ENCODE results near the gene SPEG.

SPEG gene

DNA sequence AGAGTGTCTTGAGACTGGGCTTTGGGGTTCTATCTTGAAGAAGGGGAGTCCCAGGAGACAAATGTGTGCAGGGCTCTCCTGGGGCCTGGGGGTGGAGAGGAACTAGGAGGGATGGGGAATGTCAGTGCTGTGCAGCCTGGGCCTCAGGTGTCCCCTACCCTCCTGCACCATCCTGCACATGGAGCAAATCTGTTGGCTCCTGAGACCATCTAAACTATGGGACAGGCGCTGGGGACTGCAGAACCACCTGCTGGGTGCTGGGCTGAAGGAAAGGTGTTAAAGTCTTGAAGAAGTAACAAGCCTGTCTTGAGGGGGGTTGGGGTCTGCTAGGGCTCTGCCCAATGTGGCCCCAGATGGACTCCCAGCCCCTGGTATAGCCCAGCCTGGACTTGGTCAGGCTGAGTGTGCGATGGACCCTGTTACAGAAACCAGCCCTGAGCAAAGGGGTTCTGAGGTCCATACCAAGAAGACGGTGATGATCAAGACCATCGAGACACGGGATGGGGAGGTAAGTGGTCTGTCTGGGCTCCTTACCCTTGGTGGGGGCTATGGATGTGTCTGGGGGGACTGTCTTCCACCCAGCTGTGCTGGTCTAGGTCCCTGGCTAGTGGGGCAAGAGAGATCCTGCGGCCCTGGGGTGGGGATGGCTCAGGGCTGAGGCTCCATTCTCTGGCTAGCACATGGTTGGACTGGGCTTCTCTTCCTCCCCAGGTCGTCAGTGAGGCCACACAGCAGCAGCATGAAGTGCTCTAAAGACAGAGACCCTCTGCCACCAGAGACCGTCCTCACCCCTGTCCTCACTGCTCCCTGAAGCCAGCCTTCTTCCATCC is 9.2 kb upstream of the SPEG start:
- no peak for DNase-seq

DNA sequence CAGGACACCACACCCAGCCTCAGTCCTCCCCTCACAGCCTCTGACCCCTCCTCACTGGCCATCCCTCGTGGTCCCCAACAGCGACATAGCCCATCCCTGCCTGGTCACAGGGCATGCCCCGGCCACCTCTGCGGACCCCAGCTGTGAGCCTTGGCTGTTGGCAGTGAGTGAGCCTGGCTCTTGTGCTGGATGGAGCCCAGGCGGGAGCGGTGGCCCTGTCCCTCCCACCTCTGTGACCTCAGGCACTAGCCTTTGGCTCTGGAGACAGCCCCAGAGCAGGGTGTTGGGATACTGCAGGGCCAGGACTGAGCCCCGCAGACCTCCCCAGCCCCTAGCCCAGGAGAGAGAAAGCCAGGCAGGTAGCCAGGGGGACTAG is 8.6 kb upstream of the SPEG start:
- no peak for DNase-seq

DNA sequence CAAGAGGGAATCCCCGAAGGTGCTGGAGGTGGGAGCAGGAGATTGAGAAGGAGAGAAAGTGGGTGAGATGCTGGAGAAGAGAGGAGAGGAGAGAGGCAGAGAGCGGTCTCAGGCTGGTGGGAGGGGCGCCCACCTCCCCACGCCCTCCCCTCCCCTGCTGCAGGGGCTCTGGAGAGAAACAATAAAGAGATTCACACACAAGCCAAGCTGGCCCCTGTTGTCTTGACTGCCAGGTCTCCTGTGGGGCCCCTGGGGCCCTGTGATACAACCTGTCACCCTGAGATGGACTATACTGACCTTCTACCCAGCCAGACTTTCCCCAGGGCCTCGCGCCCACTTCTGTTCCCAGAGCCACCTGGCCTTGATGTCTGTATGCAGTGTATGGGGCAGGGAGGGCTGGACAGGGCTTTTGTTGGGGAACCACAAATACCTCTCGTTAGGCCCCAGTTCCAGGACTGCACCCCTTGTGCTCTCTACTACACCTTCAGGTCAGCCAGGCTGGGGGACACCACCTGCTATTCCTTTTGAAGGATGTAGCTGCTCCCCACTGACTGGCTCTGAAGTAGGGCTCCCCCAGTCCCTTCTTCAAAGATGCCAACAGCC is 8.0 kb upstream of the SPEG start:
- no peak for DNase-seq

DNA sequence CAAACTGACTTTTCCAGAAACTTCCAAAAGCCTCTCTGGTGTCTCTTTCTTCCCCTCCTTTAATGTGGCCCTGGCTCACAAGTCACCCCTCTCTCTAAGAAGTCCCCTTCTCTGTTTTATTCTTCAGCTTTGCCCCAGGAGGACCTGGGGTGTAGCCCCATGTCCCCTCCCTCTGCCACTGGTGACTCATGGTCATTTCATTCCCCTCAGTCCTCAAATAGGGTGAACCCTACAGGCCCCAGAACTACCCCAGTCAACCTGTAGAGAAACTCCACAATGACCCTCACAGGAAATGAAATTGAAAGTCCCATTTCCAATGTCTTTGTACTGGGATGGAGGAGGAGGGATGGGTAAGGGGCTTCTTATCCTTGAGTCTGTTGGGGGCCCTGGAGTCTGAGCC is 6.2 kb upstream of the SPEG start:
- no peak for DNase-seq

DNA sequence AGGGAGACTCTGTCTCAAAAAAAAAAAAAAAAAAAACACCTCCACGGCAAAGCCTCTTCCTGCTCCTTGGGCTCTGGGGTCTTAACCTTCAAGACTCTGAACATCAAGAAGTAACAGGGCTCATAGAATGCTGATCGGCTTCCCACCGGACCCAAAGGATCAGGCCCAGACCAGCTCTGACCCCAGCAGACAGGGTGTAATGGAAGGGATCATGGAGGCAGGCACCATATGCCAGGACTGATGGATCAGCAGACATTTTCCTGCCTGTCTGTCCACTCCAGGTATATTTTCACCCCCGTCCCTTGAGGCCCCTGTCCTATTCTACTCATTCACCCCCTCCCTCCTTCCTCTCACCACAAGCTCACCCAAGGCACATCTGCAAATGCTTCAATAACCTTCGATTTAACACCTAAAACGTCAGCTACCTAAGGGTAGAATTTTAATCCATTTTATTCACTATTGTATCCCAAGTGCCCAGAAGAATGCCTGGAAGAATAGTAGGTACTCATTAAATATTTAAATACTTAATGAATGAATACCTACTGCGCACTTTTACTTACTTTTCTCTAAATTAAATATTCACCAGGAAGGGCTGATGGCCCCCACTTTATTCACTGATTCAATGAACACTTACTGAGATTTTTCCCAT is 4.6 kb upstream of the SPEG start:
- no peak for DNase-seq

DNA sequence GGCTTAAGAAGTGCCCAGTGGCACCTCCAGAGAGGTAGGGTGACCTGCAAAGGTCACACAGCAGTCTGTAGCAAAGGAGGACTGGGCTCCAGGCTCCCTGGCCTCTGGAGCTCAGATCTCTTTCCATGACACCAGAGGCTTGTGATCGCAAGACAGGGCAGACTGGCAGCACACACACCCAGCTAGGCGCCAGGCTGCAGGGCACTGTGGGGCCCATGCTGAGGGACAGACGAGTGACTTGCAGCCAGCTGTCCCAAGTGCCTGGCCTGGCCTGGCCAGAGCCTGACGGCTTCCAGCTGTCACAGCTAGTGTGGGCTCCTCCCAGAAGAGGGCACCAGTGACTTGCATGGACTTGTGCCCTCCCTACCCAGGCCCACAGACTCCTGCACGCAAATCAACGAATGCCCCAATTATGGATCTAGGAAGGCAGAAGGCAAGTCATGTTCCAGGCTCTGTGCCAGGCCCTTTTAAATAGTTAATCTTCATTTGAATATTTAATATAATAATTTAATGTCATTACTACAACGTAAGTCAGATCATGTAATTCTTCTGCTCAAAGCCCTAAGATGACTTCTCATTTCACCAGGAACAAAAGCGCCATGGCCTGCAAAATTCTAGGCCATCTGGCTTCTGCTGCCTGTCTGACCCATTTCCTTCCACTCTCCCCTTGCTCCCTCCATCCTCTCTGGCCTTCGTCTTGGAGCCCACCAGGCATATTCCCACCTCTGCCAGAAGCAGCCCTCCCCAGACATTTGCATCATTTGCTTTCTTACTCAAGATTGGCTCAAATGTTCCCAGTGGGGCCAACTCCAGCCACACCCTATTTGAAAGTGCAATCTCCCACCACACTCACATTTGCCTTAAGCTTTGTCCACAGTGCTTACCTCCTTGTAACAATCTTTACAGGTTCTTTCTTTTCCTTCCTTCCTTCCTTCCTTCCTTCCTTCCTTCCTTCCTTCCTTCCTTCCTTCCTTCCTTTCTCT is 3.7 kb upstream of the SPEG start:
- DNase-seq: peak; percentile 61

DNA sequence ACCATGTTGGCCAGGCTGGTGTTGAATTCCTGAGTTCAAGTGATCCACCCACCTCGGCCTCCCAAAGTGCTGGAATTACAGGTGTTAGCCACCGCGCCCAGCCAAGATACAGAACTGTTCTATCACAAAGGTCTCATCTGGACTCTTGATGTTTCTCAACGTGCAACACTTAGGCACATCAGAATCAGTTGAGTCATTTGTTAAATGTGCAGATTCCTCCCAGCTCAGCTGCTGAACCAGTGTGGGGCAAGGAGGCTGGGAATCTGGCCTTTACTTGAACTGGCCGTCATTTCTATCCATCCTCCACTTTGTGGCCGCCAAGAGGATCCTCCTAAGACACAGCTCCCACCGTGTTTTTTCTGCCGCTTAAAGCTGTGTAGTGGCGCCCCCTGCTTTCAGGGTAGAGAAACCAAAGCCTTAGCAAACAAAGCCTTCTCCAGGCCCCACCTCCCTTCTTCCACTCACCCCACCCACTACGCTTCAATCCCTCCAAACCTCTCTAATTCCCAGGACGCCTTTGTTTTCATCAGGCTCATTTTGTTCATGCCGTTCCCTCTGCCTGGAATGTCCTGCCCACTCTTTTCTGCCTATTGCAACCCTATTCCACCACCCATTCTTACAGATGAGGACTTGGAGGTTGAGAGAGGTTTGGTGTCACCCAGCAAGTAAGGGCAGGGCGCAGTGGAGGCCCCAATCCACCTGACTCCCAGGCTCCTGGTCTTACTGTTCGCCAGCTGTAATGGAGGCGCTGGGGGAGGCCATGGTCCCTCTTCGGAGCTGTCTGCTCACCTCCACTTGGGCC is 776 bp upstream of the SPEG start:
- no peak for DNase-seq

DNA sequence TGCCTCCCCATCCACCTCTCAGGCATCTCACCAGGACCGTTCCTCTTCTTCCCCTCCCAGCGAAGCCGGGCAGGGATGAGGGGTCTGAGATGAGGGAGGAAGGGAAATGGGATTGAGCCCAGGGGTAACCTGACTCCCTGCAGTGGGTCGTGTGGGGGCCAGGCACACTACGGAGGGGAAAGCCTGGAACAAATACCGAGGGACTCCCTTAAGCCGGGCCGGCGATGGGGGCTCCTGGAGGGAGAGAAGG is 250 bp upstream of the SPEG start:
- peak; percentile 42 for DNase-seq

DNA sequence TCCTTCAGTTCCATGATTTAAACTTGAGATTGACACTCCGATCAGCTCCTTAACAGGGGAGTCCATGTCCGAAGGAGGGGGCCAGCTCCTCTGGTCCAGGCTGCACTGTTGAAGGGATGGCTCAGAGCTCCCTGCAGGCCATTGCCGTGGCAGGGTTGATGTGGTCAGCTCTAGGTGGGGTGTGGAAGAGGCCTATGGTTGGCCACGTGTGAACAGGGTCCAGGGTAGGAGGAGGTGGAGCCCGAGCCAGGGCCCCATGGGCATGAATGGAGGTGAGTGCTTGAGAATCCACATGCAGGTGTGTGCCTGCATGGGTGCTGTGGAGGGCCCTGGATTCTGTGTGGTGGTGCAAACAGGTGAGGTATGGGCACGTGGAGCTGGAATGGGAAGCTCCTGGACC is 1.1 kb downstream of the SPEG start:
- DNase-seq: no peak

DNA sequence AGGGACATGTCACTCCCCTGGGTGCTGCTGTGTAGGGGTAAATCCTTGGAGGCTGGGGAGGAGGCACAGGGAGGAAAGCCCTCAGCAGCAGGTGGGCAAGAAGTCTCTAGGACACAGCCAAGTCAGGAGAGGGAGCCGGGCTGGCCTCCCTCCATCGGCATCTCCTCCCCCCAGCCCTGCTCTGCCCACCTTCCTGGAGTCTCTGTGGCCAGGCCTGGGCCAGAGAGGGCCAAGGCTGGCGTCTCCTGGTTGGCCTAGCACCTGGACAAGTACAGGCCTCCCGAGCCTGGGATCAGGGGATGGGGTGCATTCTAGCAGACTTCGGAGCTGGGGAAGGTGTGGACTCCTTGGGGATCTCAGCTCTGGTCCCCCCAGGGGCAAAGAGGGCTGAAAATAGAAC is 1.8 kb downstream of the SPEG start:
- DNase-seq: no peak

DNA sequence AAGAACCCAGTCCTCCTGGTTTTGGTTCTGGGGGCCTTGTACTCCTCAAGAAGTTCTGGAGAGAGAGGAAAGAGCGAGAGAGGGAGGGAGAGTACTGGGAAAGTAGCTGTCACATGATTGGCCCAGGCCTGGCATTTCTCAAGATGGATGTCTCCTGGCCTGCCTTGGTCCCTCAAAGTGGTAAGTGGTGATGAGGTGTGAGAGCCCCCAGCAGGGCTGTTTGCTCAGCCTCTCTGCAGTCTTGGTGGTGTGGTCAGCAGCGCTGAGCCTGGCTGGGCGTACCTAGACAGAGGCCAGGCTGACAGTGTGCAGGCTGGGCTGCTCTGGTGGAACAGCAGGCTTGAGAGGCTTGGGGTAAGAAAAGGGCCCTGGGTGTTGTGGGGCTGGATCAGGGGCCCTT is 2.5 kb downstream of the SPEG start:
- no peak for DNase-seq

DNA sequence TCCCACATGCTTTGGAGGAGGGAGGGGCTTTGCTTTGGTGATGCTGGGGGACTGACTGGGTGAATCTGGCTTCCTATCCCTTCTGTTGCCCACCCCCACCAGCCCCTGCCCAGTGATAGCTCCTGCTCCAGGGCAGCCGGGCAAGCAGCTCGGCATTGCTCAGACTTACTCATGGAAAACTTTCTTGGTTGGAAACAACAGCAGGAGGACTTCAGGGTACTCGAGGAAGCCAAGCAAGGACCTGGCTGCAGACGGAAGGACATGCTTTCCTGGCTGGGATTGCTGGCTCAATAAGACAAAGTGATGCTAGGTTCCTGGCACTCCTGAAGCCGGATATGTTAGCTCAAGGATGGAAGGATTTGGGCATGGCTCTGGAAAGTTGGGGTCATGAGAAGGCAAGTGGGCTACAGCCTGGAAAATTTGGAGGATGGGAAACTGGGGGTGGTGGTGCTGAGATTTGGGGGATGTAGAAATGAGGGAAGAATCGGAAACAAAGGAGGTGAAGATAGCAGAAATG is 3.1 kb downstream of the SPEG start:
- peak; percentile 32 for DNase-seq

DNA sequence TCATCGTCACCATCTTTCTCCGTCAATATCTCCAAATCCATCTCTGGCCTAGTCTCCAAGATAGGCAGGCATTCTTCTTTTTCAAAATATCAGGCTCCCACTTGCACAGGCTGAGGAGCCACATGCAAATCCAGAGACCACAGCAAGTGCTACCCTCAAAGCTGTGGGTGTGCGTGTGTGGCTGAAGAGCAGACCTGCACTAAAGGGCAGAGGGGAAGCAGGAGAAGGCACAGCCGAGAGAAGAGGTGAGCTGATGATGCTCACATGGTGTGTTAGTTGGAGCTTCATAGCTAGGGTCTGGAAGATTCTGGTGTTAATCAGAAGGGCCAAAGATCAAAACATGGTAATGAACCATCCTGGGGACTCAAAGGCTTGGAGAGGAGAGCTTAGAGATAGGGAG is 3.8 kb downstream of the SPEG start:
- no peak for DNase-seq

DNA sequence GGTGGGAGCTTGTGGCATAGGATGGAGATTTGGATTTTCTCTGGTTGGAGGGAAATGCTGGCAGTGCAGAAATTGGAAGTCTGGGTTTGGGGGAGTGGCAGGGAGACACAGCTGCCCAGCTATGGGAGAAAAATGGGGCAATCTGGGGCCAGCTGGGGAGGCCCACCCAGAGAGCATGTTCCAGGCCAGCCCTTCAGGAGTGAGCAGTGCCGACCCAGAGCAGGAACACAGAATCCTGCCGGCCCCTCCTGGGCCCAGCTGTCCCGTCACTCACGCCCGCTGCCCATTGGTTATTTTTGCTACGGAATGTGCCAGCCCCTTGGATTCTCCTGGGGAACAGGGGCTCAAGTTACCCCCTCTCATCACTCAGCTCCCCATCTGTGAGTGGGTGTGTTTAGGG is 4.9 kb downstream of the SPEG start:
- peak; percentile 77 for DNase-seq

DNA sequence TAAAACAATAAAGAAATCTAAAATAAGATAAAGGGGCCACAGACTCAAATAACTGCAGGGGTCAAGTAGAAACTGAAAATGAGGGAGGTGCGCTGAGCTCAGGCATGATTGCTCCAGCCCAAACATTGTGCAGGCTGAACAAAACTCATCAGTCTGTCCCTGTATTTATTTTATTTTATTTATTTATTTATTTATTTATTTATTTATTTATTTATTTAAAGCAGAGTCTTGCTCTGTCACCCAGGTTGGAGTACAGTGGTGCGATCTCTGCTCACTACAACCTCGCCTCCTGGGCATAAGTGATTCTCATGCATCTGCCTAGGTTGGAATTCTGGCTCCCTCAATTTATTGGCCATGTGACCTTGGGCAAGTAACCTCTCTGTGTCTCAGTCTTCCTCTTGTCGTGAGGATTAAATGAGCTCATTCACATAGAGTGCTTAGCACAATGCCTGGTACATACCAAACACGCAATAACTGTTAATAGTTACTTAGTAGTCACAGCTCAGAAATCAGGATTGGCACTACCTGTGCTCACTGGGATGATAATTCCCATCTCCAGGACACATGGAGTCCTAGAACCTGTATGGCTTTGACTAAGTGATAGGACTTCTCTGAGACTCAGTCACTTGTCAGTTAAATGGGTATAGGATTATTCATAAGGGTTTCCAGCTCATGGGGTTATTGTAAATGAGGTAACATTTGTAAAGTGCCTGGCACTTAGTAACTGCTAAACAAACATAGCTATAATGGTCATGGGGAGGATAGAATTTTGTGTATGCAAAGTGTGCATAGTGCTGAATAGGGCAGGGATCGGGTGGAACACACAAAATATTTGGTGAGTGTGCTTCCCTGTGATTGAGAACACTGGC is 6.0 kb downstream of the SPEG start:
- no peak for DNase-seq

DNA sequence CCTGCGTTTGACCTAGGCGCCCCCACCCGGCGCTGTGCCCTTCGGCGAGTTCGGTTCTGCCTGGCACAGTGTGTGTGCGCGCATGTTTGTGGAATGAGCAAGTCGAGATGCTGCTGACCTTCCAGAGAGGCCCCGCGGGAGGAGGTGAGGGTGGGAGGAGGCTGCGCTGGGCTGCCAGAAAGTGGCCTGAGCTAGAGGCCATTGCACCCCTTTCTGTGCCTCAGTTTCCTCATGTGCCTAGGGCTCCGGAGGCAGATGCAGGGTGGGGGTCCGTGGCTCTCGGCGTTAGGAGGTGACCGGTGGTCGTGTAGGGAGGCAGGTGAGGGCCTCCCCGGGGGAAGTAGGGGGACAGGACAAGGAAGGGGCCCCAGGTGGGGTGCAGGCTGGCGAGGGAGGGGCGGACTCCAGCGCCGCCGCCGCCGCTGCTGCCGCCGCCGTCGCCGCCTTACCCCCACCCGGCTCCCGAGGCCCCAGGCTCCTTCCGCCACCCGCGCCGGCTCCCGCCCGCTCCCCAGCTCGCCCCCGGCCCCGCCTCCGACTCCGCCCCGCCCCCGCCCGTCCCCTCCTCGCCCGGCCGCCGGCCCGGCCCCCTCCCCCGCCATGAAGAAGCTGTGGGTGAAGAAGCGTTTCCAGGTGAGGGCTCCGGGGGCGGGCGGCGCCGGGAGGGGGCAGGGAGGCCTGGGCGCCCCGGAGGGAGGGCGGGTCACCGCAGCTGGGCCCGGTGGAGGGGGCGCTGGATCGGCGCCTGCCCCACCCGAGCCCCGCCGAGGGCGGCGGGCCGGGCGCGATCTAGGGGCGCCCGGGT is 7.0 kb downstream of the SPEG start:
- DNase-seq: peak; percentile 75

DNA sequence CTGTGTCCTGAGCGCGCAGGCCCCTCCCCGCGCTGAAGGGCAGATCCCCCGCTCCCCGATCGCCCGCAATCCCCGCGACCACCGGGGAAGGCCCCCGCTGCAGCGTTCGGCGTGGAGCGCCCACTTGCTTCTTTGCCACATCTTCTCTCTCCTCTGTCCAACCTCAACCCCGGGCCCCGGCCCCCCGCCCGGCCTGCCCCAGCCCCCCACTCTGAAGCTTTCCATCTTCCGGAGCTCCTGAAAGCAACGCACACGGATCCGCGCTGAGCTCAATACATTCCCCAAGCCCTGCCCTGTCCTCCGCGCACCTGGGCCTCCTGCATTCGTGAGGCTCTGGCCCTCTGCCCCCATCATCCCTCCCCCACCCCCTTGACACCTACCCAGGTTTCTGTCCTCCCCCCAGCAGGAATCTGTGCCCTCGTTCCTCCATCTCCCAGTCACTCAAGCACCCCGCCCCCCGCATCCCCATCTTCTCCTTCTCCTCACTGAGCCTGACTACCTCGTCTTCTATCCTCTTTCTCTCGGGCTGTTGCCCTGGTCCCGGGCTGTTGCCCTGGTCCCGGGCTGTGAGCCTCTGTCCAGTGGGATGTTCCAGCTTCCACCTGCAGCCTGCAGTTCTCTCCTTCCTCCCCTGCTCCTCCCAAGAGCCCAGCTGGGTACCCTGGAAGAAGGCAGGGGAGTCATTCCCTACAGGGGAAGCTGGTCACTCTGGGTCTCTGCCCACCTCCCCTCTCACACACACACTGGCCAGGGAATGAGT is 7.8 kb downstream of the SPEG start:
- DNase-seq: peak; percentile 38

DNA sequence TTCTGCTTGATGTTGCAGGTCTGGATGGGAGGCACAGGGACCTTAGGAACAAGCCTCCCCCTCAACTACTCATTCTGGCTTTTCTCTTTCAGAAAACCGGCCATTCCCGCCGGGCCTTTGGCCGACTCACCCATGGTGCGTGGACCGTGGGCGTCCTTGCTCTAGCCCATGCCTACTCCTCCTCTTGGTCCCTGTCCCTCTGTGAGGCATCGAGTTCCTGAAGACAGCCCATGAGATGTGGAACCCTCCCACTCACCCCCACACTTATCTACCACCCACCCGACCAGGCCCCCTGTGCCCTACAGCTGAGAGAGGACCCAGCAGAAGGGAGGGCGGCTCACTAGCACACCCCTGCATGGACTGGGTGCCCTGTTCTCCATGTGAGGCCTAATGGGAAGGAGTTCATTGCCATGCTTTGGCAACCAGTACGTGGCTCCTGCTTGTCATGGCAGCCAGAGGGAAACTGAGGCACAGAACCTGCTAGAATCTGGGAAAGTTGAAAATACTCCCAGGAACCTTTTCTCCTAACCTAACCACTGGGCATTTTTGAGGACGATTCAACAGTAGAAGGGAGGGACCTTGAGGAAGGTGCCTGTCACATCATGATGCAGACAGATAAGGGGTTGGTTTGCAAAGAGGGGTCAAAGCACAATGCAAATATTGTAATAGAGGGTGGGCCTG is 8.5 kb downstream of the SPEG start:
- DNase-seq: no peak

DNA sequence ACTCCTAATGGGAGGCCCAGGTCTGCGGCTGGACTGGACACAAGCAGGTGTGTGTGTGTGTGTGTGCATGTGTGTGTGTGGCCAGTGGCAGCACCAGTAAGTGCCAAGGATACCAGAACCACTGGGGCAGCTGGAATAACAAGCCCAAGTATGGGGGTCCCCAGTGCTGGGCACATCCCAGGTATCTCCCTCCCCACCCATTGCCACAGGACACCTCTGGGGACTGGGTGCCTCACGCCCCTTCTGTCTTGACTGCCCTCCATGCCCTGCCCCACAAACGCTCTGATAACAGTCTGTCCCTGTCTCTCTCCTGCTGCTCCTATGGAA is 9.0 kb downstream of the SPEG start:
- no peak for DNase-seq

Data from left hindlimb (tissue), 1 donor.